Measurements from ENCODE around the gene CERT1.

CERT1 gene

DNA sequence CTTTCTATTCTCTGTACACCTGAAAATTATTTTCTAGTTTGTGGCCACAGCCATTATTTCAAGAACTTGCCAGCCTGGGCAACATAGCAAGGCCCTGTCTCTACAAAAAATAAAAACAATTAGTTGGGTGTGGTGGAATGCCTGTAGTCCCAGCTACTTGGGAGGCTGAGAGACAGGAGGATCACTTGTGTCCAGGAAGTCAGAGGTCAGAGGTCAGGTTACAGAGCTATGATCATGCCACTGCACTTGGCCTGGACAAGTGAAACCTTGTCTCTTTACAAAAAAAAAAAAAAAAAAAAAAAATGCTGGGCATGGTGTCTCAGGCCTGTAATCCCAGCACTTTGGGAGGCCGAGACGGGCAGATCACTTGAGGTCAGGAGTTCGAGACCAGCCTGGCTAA lies 116.2 kb downstream of the CERT1 start:
- DNase-seq (ENCODE audit: low spot score), result no peak

DNA sequence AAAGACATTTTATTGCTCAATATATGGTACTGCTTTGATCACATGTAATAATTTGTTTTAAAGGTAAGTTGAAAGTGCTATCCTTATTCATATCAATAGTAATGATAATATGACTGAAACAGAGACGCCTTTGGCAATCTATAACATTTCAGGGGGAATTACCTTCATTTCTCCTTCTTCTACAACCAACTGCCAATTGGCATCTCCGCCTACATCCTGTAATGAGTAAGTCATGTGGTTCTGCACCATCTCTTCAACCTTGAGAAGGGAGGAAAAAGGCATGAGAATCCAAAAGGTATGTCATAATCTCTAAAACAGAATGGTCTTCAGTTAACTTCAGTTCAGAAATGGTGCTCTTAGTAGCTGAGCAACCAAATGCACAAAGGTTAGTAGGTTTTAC lies 122.0 kb downstream of the CERT1 start:
- no peak for DNase-seq (ENCODE audit: low spot score)

DNA sequence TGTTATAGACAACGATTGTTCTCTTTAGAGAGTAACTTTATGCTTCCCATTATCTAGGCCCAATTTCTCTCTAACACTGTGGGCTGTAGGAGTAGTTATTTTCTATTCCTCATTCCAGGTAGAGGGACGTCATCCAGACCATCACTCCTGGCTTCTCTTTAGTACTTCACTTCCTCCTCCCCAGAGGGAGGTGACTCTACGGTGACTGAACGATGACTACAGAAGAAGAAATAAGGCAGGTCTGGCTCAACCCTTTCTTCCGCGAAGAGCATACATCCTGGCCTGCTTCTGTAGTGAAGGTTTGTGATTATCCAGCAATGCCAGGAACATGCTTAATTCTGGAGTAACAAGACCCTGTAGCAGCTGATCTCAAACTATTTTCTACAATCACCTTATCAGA lies 123.6 kb downstream of the CERT1 start:
- DNase-seq (ENCODE audit: low spot score), result no peak

DNA sequence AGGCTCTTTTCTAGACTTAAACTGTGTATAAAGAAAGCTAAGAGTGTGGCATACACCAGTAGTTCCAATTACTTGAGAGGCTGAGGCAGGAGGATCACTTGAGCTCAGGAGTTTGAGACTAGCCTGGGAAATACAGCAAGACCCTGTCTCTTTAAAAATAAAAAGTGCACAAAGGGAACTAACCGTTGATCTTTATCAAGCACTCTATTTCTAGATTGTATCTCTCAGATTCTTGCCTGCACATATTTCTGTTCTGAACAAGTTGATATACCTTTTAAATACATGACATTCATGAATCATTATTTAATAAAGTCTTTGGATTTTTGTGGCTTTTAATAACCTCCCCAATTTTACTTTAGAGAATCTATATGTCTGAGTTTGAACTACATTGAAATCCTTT lies 127.2 kb downstream of the CERT1 start:
- DNase-seq (ENCODE audit: low spot score), result no peak

DNA sequence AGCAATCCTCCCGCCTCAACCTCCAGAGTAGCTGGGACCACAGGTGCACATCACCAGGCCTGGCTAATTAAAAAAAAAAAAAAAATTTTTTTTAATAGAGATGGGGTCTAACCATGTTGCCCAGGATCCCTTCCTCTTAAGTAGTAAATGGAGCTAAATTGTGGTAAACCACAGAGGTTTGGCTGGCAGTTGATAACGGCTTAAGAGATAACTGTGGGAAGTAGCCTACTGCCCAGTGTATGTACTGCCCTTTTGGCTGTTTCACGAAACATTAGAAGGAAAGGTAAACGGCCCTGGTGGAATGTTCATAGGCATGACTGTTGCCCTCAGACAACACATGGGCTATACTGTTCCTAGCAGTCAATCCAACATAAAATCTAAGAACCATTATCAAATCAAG lies 130.0 kb downstream of the CERT1 start:
- no peak for DNase-seq (ENCODE audit: low spot score)

DNA sequence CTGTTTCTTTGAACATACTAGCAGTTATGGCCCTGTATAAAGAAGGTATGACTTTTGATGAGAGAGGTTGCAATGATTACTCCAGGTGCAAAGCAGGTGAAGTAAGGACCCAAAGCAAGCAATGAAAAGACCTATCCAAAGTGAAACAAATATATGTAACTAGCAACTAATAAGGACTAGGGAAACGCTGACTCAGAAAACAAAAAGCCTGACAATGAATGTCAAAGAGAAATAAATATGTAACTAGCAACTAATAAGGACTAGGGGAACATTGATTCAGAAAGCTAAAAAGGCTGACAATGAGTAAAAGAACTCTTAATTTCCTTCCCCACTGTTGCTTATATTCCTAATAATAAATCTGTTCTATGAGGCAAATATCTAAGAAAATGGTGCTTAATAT lies 131.3 kb downstream of the CERT1 start:
- no peak for DNase-seq (ENCODE audit: low spot score)

DNA sequence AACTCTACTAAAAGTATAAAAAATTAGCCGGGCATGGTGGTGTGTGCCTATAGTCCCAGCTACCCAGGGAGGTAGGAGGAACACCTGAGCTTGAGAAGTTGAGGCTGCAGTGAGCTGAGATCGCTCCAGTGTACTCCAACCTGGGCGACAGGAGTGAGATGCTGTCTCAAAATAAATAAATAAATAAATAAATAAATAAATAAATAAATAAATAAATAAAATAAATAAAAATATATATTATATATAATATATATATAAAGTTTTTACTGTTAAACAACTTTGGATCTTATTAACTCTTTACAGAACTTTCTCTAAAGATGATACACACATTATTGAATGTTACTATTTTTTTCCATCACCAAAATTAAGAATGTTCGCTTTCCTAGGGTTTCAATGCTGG lies 136.0 kb downstream of the CERT1 start:
- DNase-seq (ENCODE audit: low spot score), result no peak

DNA sequence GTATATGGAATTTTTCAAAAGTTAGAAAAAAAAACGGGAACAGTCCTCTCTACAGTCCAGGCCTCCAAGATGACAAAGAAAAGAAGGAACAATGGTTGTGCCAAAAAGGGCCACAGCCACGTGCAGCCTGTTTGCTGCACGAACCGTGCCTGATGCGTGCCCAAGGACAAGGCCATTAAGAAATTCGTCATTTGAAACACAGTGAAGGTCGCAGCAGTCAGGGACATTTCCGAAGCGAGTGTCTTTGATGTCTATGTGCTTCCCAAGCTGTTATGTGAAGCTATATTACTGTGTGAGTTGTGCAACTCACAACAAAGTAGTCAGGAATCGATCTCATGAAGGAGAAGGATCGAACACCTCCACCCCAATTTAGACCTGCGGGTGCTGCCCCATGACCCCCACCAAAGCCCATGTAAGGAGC lies 137.0 kb downstream of the CERT1 start:
- no peak for DNase-seq (ENCODE audit: low spot score)

DNA sequence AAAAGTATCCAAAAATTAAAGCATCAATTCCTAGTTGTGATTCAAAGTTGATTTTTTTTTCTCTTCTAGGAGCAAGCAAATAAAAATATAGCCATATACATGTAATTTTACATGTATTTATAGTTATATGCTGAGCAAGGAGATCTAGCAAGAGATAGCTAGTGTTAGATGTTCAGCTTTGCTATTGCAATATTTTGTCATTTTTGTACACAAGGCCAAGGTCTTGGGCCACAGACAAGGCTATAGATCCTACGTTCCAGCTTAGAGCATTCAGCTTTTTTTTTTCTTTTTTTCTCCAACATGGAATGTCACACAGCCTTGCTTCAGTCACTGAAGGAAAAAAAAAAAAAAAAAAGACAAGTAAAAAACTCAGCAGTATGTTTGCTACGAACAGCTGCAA lies 137.6 kb downstream of the CERT1 start:
- no peak for DNase-seq (ENCODE audit: low spot score)

DNA sequence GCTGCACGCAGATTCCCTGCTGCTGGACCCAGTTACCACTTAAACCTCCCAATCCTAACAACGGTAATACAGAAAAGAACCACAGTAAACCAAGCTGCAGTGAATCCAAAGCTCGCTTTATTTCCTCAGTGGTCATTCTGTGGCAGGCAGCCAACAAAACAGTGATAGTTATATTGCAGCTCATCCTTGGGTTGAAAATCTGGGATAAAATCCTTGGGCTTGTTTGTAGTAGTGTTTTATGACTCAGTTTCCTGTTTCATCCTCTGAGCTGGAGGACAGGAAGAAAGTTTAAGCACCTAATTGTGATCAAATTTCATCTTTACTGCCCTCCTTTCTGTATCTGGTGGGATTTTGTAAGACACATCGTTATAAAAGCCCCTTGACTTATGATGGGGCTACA lies 143.0 kb downstream of the CERT1 start:
- no peak for DNase-seq (ENCODE audit: low spot score)

DNA sequence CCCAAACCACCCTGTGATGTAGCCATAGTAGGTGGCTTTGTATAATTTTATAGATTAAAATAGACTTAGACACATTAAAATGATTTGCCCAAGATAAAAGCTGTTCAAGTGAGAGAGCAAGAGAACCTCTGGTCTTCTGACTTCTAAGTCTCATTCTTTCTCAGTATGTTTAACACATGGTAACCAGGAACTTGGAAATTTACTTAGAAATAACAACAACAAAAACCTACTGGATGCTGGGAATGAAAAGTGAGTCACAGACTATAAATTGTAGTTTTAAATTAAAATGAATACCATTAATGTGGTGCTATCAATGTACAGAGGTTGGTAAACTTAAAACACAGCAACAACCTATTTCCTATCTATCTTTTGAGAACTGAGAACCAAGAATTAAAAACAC lies 144.0 kb downstream of the CERT1 start:
- no peak for DNase-seq (ENCODE audit: low spot score)

DNA sequence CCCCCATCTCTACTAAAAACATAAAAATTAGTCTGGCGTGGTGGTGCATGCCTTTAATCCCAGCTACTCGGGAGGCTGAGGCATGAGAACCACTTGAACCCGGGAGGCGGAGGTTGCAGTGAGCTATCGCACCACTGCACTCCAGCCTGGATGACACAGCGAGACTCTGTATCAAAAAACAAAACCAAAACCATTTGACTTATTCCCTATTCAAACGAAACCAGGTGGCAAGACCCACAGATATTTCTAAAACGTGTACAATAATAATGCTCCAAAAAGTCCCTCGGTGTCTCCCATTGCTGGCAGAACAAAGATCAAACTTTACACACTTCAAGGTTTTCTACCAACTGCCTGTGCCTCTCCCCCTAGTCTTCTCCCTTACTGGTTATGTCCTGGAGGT lies 144.6 kb downstream of the CERT1 start:
- DNase-seq (ENCODE audit: low spot score), result no peak

DNA sequence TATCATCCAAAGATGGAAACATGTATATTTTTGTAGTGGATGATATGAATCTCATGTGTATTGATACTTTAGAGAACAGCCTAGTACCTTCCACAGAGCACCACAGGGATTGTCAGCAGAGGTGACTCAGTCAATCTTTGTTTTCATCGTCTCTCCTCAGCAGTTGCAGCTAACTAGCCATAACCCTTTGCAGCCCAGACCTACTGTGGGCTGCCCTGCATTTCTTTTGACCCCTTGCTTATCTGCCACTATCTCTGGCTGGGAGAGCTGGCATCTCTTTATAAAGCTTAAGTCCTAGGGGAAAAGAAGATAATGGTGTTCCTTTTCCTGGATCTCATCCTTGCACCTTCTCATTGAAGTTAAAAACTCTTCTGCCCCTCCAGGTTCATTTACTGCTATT lies 145.7 kb downstream of the CERT1 start:
- no peak for DNase-seq (ENCODE audit: low spot score)

DNA sequence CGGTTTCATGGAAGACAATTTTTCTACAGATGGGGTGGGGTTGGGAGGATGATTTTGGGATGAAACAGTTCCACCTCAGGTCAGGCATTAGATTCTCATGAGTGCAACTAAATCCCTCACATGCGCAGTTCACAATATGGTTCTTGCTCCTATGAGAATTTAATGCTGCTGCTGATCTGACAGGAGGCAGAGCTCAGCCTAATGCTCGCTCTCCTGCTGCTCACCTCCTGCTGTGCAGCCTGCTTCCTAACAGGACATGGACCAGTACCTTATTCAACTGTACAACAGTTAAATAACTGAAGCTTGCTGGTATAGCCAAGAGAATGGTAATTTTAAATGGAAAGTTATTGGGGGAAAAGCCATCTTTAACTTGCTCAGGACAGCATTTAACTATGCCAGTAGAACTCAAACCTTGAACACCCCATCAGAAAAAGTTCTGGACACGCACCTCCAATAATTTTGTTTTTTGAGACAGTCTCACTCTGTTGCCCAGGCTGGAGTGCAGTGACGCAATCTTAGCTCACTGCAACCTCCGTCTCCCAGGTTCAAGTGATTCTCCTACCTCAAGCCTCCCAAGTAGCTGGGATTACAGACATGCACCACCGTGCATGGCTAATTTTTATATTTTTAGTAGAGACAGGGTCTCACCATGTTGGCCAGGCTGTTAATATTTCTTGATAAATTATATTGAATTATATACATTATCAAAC lies 146.7 kb downstream of the CERT1 start:
- DNase-seq (ENCODE audit: low spot score), result no peak

DNA sequence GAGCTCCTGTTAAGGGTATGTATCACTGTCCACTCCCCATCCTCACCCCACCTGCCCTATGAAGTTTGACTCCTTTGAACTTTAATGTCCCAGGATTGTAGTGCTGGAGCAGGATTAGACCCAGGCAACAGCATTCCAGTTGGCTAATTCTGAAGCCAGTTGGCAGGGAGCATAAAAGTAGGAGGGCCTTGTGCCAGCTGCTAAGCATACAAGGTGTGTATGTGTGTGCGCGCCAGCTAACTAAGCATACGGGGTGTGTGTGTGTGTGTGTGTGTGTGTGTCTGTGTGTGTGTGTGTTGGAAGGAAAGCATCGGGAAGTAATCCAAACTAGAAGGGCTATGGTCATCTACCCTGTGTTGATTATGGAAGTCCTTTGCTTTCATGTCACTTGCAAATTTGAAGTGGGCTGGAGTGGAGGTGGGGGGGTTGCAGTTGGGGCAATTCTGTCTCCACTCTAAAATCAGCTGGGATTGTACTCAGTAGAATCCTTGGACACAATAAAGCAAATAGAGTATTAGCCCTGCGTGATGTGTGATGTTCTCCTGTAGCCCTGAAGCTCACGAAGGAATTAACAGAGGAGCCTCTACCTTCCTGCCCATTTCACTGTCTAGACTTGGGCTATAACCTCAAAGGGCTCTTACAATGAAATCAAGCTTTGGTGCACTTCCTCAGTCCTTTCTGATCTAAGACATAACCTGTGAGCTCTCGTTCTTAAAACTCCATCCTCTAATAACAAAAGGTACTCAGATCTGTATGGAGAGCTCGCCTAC lies 147.5 kb downstream of the CERT1 start:
- no peak for DNase-seq (ENCODE audit: low spot score)

DNA sequence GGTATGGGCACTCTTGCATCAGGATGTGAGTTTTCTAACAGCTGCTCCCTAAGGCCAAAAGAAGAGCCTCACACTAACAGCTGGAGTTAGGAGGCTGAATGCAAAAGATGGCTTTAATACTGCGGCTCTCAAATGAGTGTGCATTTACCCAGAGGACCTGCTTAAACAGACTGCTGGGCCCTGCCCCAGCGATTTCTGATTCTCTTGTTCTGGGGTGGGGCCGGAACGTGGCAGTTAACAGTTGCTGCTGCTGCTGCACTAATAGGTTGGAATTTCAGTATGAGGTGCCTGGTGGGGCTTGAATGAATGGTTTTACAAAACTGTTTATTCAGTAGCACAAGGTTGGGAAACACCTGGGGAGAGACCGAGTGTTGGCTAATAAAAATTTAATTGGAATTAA lies 148.3 kb downstream of the CERT1 start:
- DNase-seq (ENCODE audit: low spot score), result no peak

DNA sequence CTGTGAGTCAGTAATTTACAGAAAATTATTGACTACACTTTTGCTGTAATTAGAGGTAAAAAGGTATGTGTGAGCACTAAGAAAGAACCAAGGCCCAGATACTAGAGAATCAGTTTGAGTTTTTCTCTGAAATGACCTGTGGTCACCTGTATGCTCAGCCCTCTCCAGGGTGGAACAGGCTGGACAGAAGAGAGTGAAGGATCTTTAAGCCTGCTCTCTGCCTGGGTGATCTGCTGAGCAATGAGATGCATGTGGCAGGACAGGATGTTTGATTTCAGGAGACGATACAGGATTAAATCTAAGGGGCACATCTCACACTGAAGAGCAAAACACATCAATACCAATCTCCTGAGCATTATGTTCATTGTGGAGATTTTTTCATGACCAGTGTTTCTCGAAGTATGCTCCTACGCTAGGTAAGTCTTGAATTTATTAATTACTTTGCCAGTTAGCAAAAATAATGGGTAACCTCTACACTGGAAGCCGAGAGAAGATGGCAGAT lies 148.9 kb downstream of the CERT1 start:
- no peak for DNase-seq (ENCODE audit: low spot score)

DNA sequence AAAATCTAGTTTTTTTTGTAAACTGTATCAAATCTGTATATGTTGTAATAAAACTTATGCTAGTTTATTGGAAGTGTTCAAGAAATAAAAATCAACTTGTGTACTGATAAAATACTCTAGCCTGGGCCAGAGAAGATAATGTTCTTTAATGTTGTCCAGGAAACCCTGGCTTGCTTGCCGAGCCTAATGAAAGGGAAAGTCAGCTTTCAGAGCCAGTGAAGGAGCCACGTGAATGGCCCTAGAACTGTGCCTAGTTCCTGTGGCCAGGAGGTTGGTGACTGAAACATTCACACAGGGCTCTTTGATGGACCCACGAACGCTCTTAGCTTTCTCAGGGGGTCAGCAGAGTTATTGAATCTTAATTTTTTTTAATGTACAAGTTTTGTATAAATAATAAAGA lies 150.1 kb downstream of the CERT1 start:
- DNase-seq (ENCODE audit: low spot score), result no peak

DNA sequence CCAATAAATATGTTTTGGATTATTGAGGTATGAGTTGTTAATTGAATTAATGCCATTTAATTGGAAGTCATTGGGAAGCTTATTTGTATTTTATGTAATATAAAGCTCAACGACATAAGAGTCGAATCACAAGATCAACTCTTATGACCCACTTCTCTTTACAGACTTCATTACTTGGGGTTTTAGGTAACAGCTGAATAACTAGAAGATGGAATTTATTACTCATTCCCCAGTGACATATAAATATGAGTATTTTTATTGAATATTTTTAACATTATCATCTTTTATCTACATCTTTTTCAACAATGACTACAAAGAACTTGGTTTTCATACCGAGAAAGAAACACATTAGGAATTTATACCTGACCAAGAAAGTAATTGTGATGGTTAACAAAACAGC lies 153.3 kb downstream of the CERT1 start:
- no peak for DNase-seq (ENCODE audit: low spot score)

DNA sequence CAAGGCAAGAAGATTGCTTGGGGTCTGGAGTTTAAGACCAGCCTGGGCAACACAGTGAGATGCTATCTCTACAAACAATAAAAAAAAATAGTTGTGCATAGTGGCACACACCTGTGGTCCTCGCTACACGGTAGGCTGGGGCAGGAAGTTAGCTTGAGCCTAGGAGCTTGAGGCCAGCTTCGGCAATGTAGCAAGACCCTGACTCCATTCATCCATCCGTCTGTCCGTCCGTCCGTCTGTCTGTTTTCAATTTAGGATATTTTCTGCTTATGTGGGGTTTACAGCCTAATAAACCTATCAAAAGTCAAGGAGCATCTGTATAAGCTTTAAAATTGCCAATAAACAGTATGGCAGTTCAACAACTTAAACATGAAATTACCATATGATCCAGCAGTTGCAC lies 154.7 kb downstream of the CERT1 start:
- no peak for DNase-seq (ENCODE audit: low spot score)

DNA sequence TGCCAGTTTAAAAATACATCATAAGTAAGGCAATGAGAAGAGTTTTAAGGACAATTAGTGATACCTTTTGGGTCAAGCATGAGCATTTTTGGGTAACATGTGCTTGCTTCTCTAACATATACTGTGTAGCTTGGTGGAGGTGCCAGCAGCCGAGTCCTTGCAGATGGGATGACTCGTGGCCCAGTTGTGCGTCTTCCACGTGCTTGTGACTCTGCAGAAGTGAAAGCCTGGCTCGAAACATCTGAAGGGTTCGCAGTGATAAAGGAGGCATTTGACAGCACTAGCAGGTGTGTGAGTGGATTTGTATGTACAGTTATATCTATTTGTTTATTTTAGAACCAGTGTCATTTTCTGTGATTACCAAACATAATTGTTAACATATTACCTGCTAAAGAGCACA lies 156.2 kb downstream of the CERT1 start:
- DNase-seq (ENCODE audit: low spot score), result no peak

DNA sequence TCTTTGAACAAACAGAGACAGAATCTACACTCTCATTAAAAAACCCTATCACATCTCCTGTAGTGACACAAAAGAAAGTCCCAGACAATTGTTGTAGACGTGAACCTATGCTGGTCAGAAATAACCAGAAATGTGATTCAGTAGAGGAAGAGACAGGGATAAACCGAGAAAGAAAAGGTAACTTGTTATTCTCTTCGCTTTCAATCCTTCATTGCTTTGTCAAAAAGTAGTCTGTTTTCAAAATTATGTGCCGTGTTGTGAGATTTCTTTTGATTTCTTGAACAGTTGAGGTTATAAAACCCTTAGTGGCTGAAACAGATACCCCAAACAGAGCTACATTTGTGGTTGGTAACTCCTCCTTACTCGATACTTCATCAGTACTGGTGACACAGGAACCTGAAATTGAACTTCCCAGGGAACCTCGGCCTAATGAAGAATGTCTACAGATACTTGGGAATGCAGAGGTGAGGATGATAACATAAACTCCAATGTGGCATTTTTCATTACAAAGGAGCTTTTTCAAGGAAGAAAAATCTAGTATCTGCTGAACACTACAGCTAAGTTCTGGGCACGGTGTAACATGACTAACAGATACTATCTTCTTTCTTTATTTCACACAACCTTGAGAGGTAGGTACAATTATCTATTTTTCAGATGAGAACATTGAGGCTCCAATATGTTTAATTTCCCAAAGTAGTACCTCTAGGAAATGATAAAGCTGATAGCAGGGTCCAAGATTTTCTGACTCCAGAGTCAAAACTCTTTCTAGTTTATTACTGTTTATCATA lies 160.1 kb downstream of the CERT1 start:
- no peak for DNase-seq (ENCODE audit: low spot score)

DNA sequence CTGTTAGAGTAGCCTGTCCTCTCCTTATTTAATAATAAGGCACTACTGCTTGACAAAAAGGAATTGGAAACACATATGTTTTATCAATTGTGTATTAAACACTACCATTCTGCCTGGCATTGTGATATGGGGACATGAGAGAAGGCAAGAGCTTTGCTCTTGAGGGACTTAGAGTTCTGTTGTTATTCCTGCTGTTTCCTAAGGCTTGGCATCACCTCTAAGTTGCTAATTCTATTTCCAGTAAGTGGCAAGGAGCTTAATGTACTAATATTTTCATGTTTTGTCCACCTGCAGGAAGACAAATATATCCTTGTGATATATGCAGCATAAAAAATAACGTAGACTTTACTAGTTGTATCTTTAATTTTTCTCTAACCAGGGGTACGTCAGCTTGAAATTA lies 161.8 kb downstream of the CERT1 start:
- DNase-seq (ENCODE audit: low spot score), result no peak
